Omental fat pad (tissue), 4 donors: ENCODE data around the gene UBL7. TPM values are rescaled to one million over a fixed set of nuclear protein-coding genes. Genes with fewer than 3 reads are reported as not detected.

Experiments
- ATAC-seq: fragments of 150-250 bp; one replicate; pipeline ENCODE4 v1.9.1; 2016; ENCODE audit warnings: mild to moderate bottlenecking, moderate library complexity; ENCODE audit not compliant: low FRiP score
- DNase-seq: peaks from one replicate; pipeline ENCODE4 v3.0.0-alpha.2; 2019; ENCODE audit warnings: low spot score
- CTCF ChIP-seq, 3 donors: fragments of 450-650 bp; IDR thresholded peaks; one replicate each; pipeline ENCODE4 v1.5.1; 2016 to 2017; ENCODE audit warnings: antibody characterized with exemption in 3 of 3, mild to moderate bottlenecking in 3 of 3, moderate library complexity in 2 of 3
- total RNA-seq, 4 donors: library from RNA; depleted of rRNA; stranded (reverse); fragments of >200 nt; gene quantifications; one replicate each; pipeline ENCODE4 v1.1.0, GENCODE V29; 2016

Gene UBL7
- total RNA-seq, 4 donors from 2014 or later = 28.0 to 39.2 (median 34.8) TPM

- no peak for TF ChIP-seq CTCF (IDR thresholded peaks at IDR 0.05)
- ATAC-seq (no peak), DNase-seq (no peak)
Measured at GRCh38 chr15:74431116-74431515, 29.8 kb downstream of the UBL7 start.

- TF ChIP-seq CTCF (IDR thresholded peaks at IDR 0.05) = no peak
- ATAC-seq (no peak), DNase-seq (no peak)
Measured at GRCh38 chr15:74430510-74430951, 30.4 kb downstream of the UBL7 start.

DNA sequence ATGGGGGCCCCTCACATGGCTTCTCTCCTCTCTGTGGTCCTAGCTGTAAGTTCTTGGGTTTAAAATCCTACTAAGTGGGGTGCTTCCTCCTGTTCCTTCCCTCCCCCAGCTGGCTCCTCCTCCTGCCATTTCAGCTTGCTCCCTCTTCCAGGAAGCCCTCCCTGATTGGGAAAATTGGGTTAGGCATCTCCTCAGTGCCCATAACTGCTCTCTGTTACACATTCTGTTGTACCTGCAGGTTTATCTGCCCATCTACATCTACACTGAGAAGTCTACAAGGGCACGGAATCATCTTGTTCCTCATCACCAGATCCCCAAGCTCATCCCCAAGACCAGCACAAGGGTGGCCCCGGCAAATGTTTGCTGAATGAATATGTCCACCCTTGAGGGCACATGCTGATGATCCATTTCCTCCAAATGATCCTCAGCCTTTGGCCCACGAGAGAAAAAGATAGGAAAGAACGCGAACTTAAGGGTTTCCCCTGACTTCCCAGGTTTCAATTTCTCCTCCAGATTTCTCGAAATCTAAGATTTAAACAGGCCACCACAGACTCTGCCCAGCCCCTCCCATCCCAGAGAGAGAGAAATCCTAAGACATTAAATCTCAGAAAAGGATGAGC is 31.1 kb downstream of the UBL7 start:
- no peak for TF ChIP-seq CTCF (IDR thresholded peaks at IDR 0.05)
- no peak for ATAC-seq
- DNase-seq = no peak

- ATAC-seq (no peak), DNase-seq (no peak)
- no peak for TF ChIP-seq CTCF (IDR thresholded peaks at IDR 0.05)
Measured at GRCh38 chr15:74428970-74429780, 31.8 kb downstream of the UBL7 start.

DNA sequence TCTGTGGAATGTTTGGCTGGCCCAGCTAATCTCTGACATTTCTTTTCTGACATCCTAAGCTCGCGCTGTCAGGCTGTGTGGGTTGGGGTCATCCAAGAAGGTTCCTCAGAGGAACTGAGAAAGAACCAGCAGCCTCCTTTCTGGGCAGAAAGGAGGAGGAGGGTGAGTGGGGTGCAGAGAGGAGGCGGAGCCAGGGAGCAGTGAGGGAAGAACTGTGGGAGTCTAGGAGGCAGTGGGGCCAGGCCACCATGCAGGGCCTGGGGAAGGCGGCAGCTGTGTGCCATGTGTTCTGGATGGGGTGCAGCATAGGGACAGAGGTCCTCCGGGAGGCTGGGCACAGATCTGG is 32.5 kb downstream of the UBL7 start:
- TF ChIP-seq CTCF (IDR thresholded peaks at IDR 0.05) = no peak
- DNase-seq (no peak), ATAC-seq (no peak)

DNA sequence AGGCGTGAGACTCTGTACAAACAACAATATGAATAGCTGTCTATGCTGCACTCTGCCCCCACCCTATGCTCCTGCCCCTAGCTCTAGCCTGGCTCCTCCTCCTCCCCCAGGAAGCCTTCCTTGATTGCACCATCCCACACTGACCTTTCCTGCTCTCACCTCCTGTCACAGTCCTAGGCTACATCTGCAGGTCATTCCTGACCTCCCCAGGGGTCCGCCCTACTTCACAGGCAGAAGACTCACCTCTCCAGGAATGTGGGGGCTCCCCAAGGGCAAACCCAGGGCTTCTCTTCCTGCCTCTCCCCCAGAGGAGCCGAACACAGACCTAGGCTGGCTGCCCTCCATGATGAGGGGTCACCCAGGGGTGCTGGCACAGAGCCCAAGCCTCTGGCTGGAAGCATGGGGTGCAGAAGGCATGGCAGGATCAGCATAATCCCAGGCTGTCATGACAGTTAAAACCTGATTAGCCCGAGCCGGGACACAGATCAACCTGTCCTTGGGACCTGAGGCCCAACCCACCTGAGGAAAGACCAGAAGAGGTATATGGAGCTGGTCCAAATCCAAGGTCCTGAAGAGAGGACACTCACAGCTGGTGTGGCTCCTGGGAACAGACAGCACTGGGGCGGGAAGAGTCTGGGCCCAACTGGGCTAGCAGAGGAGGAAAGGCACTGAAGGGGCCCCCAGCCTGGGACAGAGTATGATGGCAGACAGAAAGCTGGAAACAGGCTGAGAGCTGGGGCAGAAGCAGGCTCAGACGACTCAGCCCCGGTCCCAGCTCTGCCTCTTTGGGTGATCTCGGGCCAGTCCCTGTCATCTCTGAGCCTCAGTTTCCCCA is 33.1 kb downstream of the UBL7 start:
- TF ChIP-seq CTCF (IDR thresholded peaks at IDR 0.05) = no peak
- no peak for ATAC-seq
- DNase-seq = no peak
